CD4-positive, alpha-beta T cell (primary cell): ENCODE results near the gene CYTH3. TPM values are rescaled to one million over a fixed set of nuclear protein-coding genes. Genes with fewer than 3 reads are reported as not detected.

ENCODE experiments used
- ATAC-seq: fragments of 200-7000 bp; cut with Tn5 transposase; one replicate; pipeline ENCODE4 v1.10.0; 2022; ENCODE audit warnings: mild to moderate bottlenecking; ENCODE audit not compliant: poor library complexity
- CTCF ChIA-PET: fragments of 350-600 bp; sonication (Branson Sonifier 250); formaldehyde crosslinking; loops from one replicate; lab custom pipeline; 2021; ENCODE audit warnings: antibody characterized with exemption, inconsistent platforms; lab: Charles Lee
- POLR2A ChIA-PET: fragments of 350-600 bp; sonication (Branson Sonifier 250); formaldehyde crosslinking; loops from one replicate; lab custom pipeline; 2021; ENCODE audit warnings: antibody characterized with exemption, inconsistent platforms; lab: Charles Lee
- DNase-seq, 14 experiments: peaks; one replicate each; pipeline ENCODE4 v3.0.0-alpha.2; 2013 to 2020; ENCODE audit warnings: mixed read lengths in 2 of 14
- H3K27ac ChIP-seq, 2 donors: one replicate each; pipeline versions ENCODE4 v1.5.1 to v1.7.0; 2013; ENCODE audit warnings: low read length in 2 of 2, low read depth in 1 of 2, mild to moderate bottlenecking in 1 of 2
- H3K27me3 ChIP-seq, 2 experiments: 1 replicate in 1 of 2; 2 replicates in 1 of 2; pipeline versions ENCODE4 v1.6.1 to v1.7.0; 2013; ENCODE audit warnings: low read length in 2 of 2, control low read depth in 1 of 2, mild to moderate bottlenecking in 1 of 2, moderate library complexity in 1 of 2; ENCODE audit not compliant: insufficient read depth in 2 of 2, control insufficient read depth in 1 of 2
- H3K36me3 ChIP-seq: one replicate; pipeline ENCODE4 v1.6.1; 2013; ENCODE audit warnings: low read length, control low read depth; ENCODE audit not compliant: insufficient read depth
- H3K4me1 ChIP-seq: one replicate; pipeline ENCODE4 v1.6.1; 2013; ENCODE audit warnings: low read length, control low read depth; ENCODE audit not compliant: insufficient read depth
- H3K4me3 ChIP-seq: one replicate; pipeline ENCODE4 v1.5.1; 2013; ENCODE audit warnings: mild to moderate bottlenecking, low read length, moderate library complexity
- H3K9me3 ChIP-seq, 2 experiments: 1 replicate in 1 of 2; 2 replicates in 1 of 2; pipeline versions ENCODE4 v1.6.1 to v1.7.0; 2013; ENCODE audit warnings: low read length in 2 of 2, mild to moderate bottlenecking in 2 of 2, control low read depth in 1 of 2, moderate library complexity in 1 of 2; ENCODE audit not compliant: control insufficient read depth in 1 of 2, insufficient read depth in 1 of 2
- H3K27ac Mint-ChIP-seq: one replicate; pipeline ENCODE4 v1.8.0; 2020; ENCODE audit warnings: mixed read lengths
- H3K27me3 Mint-ChIP-seq: one replicate; pipeline ENCODE4 v1.8.0; 2021; ENCODE audit warnings: mixed read lengths
- H3K36me3 Mint-ChIP-seq: one replicate; pipeline ENCODE4 v1.8.0; 2021; ENCODE audit warnings: low read depth, mixed read lengths
- H3K4me1 Mint-ChIP-seq: one replicate; pipeline ENCODE4 v1.8.0; 2021; ENCODE audit warnings: low read depth, mixed read lengths
- H3K4me3 Mint-ChIP-seq: one replicate; pipeline ENCODE4 v1.8.0; 2020; ENCODE audit warnings: mild to moderate bottlenecking, mixed read lengths
- H3K9me3 Mint-ChIP-seq: one replicate; pipeline ENCODE4 v1.8.0; 2020; ENCODE audit warnings: mixed read lengths
- intact Hi-C, 2 experiments: fragments of 100-400 bp; cut with DNase I in 1 of 2; cut with micrococcal nuclease in 1 of 2; formaldehyde crosslinking; loops; one replicate each; pipeline versions ENCODE4 v1.15.1 to v1.9.0; 2023 to 2025; cut with DNase I, micrococcal nuclease
- total RNA-seq, 174 experiments: library from RNA in 2 of 174; stranded (reverse) in 2 of 174; gene quantifications; one replicate each; pipeline ENCODE4 v1.2.3 and lab custom pipeline; 2021 to 2026
- TF ChIP-seq, protein P1 (sequence below): fragments of 200-600 bp; IDR thresholded peaks from one replicate; pipeline ENCODE4 v1.8.0; 2022; ENCODE audit warnings: antibody characterized with exemption, mild to moderate bottlenecking

Gene CYTH3
- total RNA-seq, 2 experiments from 2014 or later, result 7.6 to 9.1 TPM

DNA sequence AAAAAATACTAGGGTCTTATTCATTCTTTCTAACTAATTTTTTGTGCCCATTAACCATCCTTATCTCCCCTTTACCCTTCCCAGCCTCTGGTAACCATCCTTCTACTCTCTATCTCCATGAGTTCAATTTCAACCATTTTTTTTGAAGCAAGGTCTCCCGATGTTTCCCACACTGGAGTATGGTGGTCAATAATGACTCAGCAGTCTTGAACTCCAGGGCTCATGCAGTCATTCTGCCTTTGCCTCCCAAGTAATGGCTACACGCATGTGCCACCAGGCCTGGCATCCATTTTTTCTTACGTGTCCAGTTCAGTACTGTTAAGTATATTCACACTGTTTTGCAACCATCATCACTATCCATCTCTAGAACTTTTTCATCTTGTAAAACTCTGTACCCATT, 60.4 kb downstream of the CYTH3 start:
- no peak overlapping the region for H3K4me3 Mint-ChIP-seq
- H3K9me3 Mint-ChIP-seq, result no peaks in the 10 kb centered on the region
- no peaks in the 10 kb centered on the region for H3K4me1 Mint-ChIP-seq
- peaks cover 5% of the 10 kb centered on the region for H3K27me3 Mint-ChIP-seq
- H3K36me3 ChIP-seq, result no peaks in the 10 kb centered on the region
- TF ChIP-seq, protein P1, sequence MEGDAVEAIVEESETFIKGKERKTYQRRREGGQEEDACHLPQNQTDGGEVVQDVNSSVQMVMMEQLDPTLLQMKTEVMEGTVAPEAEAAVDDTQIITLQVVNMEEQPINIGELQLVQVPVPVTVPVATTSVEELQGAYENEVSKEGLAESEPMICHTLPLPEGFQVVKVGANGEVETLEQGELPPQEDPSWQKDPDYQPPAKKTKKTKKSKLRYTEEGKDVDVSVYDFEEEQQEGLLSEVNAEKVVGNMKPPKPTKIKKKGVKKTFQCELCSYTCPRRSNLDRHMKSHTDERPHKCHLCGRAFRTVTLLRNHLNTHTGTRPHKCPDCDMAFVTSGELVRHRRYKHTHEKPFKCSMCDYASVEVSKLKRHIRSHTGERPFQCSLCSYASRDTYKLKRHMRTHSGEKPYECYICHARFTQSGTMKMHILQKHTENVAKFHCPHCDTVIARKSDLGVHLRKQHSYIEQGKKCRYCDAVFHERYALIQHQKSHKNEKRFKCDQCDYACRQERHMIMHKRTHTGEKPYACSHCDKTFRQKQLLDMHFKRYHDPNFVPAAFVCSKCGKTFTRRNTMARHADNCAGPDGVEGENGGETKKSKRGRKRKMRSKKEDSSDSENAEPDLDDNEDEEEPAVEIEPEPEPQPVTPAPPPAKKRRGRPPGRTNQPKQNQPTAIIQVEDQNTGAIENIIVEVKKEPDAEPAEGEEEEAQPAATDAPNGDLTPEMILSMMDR, result no peak
- no peak overlapping the region for H3K27ac Mint-ChIP-seq
- ChIA-PET CTCF (no interaction called here), POLR2A (no interaction called here)
- no peaks in the 10 kb centered on the region for H3K36me3 Mint-ChIP-seq
- ATAC-seq (no peak), DNase-seq (no peak)
- intact Hi-C loops, result no loop called here
- no peak overlapping the region for H3K27ac ChIP-seq
- H3K4me1 ChIP-seq, result no peaks in the 10 kb centered on the region
- no peak overlapping the region for H3K4me3 ChIP-seq
- peaks cover 0 to 4% of the 10 kb centered on the region in 2 experiments for H3K9me3 ChIP-seq
- H3K27me3 ChIP-seq, result no peaks in the 10 kb centered on the region

DNA sequence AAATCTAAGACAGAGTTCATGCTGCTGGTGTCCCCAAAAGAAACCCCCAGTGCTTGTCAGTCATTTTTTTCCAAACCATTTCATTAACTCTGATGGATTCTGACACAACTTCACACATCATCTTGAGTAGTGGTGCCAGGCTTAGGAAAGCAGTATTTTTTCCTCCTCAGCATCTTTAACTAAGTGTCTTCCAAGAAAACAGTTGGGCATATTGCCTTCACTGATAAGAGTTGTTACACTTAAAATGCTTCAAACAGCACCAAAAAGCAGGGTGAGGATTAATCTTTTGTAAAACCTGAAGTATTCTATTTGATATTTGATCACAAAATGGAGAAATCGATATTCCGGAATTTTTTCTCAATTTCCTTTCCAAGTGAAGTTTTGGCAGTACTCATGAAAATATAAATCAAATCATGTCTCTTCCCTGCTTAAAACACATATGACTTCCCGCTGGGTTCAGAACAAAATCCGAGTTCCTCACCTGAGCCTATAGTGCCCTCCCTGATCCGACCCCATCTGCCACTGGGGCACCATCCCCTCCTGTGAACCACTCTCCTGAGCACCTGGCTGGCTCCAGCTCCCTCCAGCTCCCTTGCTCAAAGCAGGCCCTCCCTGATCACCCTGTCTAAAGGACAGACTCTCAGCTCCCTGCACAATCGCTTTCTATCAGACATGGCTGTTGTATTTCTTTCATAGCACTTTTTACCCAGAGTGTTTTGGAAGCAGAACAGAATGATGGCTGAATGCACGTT, 61.6 kb downstream of the CYTH3 start:
- H3K27ac ChIP-seq, result no peak overlapping the region
- peaks cover 0 to 4% of the 10 kb centered on the region in 2 experiments for H3K9me3 ChIP-seq
- H3K27me3 Mint-ChIP-seq, result peaks cover 5% of the 10 kb centered on the region
- intact Hi-C loops, result no loop called here
- DNase-seq (no peak), ATAC-seq (no peak)
- no peaks in the 10 kb centered on the region for H3K27me3 ChIP-seq
- no peak overlapping the region for H3K27ac Mint-ChIP-seq
- no peaks in the 10 kb centered on the region for H3K4me1 ChIP-seq
- TF ChIP-seq, protein P1, result no peak
- no peaks in the 10 kb centered on the region for H3K9me3 Mint-ChIP-seq
- H3K36me3 Mint-ChIP-seq, result no peaks in the 10 kb centered on the region
- POLR2A ChIA-PET, result no interaction called here
- CTCF ChIA-PET, result no interaction called here
- no peak overlapping the region for H3K4me3 Mint-ChIP-seq
- no peaks in the 10 kb centered on the region for H3K36me3 ChIP-seq
- no peaks in the 10 kb centered on the region for H3K4me1 Mint-ChIP-seq
- no peak overlapping the region for H3K4me3 ChIP-seq

DNA sequence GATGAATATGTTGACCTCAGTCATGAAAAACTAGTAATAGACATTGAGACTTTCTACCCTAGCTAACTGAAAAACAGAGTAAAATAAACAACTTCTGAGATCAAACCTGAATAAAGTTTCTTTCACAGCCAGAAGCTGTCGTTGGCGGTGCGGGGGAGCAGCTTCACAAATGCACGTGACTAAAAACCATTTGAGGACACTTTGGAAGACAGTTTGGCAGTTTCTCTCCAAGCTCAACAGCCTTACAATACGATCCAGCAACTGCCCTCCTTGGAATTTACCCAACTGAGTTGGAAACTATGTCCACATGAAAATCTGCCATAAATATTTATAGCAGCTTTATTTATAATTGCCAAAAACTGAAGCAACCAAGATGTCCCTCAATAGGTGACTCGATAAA, 63.1 kb downstream of the CYTH3 start:
- Mint-ChIP-seq H3K27me3 (peaks cover 5% of the 10 kb centered on the region), H3K27ac (no peak overlapping the region), H3K4me1 (no peaks in the 10 kb centered on the region), H3K9me3 (no peaks in the 10 kb centered on the region), H3K4me3 (no peak overlapping the region), H3K36me3 (no peaks in the 10 kb centered on the region)
- intact Hi-C loops, result loop anchor here in 1 of 2 experiments (10.0 kb wide), 1 partner anchor 85 kb away; no protein-coding TSS in a partner anchor
- DNase-seq (no peak), ATAC-seq (no peak)
- CTCF ChIA-PET, result no interaction called here
- no peaks in the 10 kb centered on the region for H3K9me3 ChIP-seq
- no peak overlapping the region for H3K27ac ChIP-seq
- no peaks in the 10 kb centered on the region for H3K36me3 ChIP-seq
- TF ChIP-seq, protein P1, result no peak
- POLR2A ChIA-PET, result no interaction called here
- no peaks in the 10 kb centered on the region for H3K27me3 ChIP-seq
- no peaks in the 10 kb centered on the region for H3K4me1 ChIP-seq
- H3K4me3 ChIP-seq, result no peak overlapping the region
